ENCODE results near the gene ATOH1.

Gene ATOH1

GRCh38 chr4:93878566-93878965, 50.0 kb downstream of the ATOH1 start:
- no peak overlapping the region for H3K4me3 ChIP-seq (replicated peaks in 1 of 2; ENCODE audit: low read depth in 2 of 2, low read length in 2 of 2)
- no peak for TF ChIP-seq CTCF (IDR thresholded peaks at IDR 0.05; ENCODE audit: low read depth, low read length)
- no peak for DNase-seq (ENCODE audit: low read depth in 2 of 2)

- TF ChIP-seq CTCF (IDR thresholded peaks at IDR 0.05; ENCODE audit: low read depth, low read length), result no peak
- no peak for DNase-seq (ENCODE audit: low read depth in 2 of 2)
- H3K4me3 ChIP-seq (replicated peaks in 1 of 2; ENCODE audit: low read depth in 2 of 2, low read length in 2 of 2), result no peak overlapping the region
These were observed 51.4 kb downstream of the ATOH1 start for GRCh38 chr4:93879919-93880318.

All from cardiac fibroblast (primary cell).